ENCODE data around the gene DMWD. TPM values are rescaled to one million over a fixed set of nuclear protein-coding genes. Genes with fewer than 3 reads are reported as not detected.

DMWD gene
- total RNA-seq, 1 experiment from 2014 or later: 64.6 TPM

DNA sequence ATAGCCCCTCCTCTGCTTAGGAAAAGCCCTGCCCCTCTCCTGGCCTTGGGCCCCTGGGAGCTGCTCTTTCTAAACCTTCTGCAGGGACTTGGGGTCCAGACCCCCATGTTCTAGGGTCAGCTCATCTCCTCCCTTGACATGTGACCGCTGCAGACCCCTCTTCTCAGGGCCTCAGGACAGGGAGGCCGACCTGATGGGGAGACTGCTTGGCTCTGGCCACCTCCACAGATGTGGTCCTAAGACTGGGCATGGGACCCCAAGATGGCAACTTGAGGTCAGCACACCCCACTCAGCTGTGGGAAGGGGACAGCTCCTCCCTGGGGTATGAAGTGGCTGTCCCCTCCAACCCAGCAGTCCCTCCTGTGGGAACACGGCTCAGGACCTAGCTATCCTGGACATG lies 19.7 kb downstream of the DMWD start:
- H3K4me1 ChIP-seq (ENCODE audit: control insufficient read depth, insufficient read depth, low read length): peaks cover 19% of the 10 kb centered on the region
- CTCF ChIA-PET: no interaction called here
- TF ChIP-seq, protein P1, sequence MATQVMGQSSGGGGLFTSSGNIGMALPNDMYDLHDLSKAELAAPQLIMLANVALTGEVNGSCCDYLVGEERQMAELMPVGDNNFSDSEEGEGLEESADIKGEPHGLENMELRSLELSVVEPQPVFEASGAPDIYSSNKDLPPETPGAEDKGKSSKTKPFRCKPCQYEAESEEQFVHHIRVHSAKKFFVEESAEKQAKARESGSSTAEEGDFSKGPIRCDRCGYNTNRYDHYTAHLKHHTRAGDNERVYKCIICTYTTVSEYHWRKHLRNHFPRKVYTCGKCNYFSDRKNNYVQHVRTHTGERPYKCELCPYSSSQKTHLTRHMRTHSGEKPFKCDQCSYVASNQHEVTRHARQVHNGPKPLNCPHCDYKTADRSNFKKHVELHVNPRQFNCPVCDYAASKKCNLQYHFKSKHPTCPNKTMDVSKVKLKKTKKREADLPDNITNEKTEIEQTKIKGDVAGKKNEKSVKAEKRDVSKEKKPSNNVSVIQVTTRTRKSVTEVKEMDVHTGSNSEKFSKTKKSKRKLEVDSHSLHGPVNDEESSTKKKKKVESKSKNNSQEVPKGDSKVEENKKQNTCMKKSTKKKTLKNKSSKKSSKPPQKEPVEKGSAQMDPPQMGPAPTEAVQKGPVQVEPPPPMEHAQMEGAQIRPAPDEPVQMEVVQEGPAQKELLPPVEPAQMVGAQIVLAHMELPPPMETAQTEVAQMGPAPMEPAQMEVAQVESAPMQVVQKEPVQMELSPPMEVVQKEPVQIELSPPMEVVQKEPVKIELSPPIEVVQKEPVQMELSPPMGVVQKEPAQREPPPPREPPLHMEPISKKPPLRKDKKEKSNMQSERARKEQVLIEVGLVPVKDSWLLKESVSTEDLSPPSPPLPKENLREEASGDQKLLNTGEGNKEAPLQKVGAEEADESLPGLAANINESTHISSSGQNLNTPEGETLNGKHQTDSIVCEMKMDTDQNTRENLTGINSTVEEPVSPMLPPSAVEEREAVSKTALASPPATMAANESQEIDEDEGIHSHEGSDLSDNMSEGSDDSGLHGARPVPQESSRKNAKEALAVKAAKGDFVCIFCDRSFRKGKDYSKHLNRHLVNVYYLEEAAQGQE (IDR thresholded peaks at IDR 0.05; ENCODE audit: insufficient read depth in 1 of 2, low read depth in 2 of 2, low read length in 1 of 2): no peak
- TF ChIP-seq, protein P2, sequence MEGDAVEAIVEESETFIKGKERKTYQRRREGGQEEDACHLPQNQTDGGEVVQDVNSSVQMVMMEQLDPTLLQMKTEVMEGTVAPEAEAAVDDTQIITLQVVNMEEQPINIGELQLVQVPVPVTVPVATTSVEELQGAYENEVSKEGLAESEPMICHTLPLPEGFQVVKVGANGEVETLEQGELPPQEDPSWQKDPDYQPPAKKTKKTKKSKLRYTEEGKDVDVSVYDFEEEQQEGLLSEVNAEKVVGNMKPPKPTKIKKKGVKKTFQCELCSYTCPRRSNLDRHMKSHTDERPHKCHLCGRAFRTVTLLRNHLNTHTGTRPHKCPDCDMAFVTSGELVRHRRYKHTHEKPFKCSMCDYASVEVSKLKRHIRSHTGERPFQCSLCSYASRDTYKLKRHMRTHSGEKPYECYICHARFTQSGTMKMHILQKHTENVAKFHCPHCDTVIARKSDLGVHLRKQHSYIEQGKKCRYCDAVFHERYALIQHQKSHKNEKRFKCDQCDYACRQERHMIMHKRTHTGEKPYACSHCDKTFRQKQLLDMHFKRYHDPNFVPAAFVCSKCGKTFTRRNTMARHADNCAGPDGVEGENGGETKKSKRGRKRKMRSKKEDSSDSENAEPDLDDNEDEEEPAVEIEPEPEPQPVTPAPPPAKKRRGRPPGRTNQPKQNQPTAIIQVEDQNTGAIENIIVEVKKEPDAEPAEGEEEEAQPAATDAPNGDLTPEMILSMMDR (IDR thresholded peaks at IDR 0.05): no peak
- TF ChIP-seq TCF7L2 (IDR thresholded peaks at IDR 0.05; ENCODE audit: low read depth, low read length) (no peak), POLR2AphosphoS5 (IDR thresholded peaks at IDR 0.05; ENCODE audit: low read depth, low read length) (peak; percentile 25; the same call in 1 of the 2 replicates), SIN3A (IDR thresholded peaks at IDR 0.05; ENCODE audit: borderline replicate concordance, insufficient read depth, low read depth, low read length) (no peak)
- no peaks in the 10 kb centered on the region for H3K27me3 ChIP-seq (ENCODE audit: control insufficient read depth, insufficient read depth, low read length)
- H3K9me3 ChIP-seq (ENCODE audit: control insufficient read depth, insufficient read depth, low read depth, low read length): no peaks in the 10 kb centered on the region
- H3K36me3 ChIP-seq (ENCODE audit: control insufficient read depth, insufficient read depth, low read length): no peaks in the 10 kb centered on the region; the same call in 1 of the 2 replicates
- H3K4me3 ChIP-seq (ENCODE audit: low read depth in 2 of 2, low read length in 2 of 2): no peak overlapping the region
- ATAC-seq (no peak), DNase-seq (ENCODE audit: low read depth, low spot score) (no peak)
- POLR2A ChIA-PET: no interaction called here
- no TSS peak for BruUV-seq (replicated peaks)
- H3K27ac ChIP-seq (ENCODE audit: low read length): 0 out of 2 replicates have a peak overlapping the region, but pooled peaks have one; percentile 54
- intact Hi-C loops (cut with micrococcal nuclease; ENCODE audit: unreplicated experiment) (no loop called here), in situ Hi-C loops (cut with HindIII; ENCODE audit: low pct_unique_long_range_greater_than_20kb, low sequenced_read_pairs) (no loop called here)

DNA sequence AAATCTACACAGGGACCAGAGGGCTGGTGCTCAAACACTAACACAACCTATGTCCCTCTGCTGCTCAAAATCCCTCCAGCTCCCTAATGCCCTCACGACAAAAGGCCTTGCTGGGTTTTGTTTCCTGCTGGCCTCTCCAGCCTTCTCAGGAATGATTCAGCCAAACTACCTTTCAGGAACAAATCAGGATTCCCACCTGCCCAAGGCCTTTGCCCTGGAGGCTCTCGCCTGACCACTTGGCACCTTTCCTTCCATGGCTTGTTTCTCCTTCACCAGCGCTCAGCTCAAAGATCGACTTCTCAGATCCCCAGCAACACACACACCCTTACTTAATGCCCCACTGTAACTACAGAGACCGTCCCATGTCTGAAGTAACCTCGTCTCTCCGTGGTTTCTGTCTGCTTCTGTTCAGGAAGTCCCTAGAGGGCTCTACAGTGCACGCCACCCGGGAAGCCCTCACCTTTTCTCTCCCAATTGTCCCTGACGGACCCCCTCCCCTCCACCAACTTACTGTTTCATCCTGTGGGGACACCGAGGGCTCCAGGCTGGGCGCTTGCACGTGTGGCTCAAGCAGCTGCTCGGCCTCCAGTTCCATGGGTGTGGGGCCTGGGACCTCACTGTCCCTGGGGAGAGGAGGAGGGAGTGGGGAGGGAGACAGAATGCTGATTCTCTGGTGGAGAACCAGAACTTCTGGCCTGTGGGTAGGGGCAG lies 20.4 kb downstream of the DMWD start:
- Histone ChIP-seq H3K4me1 (ENCODE audit: control insufficient read depth, insufficient read depth, low read length) (peaks cover 19% of the 10 kb centered on the region), H3K27ac (ENCODE audit: low read length) (peak overlapping the region; percentile 54; the same call in 1 of the 2 replicates), H3K27me3 (ENCODE audit: control insufficient read depth, insufficient read depth, low read length) (no peaks in the 10 kb centered on the region), H3K36me3 (ENCODE audit: control insufficient read depth, insufficient read depth, low read length) (no peaks in the 10 kb centered on the region; the same call in 1 of the 2 replicates), H3K9me3 (ENCODE audit: control insufficient read depth, insufficient read depth, low read depth, low read length) (no peaks in the 10 kb centered on the region), H3K4me3 (ENCODE audit: low read depth in 2 of 2, low read length in 2 of 2) (no peak overlapping the region)
- TF ChIP-seq, protein P1 (IDR thresholded peaks at IDR 0.05; ENCODE audit: insufficient read depth in 1 of 2, low read depth in 2 of 2, low read length in 1 of 2): no peak
- TF ChIP-seq SIN3A (IDR thresholded peaks at IDR 0.05; ENCODE audit: borderline replicate concordance, insufficient read depth, low read depth, low read length) (no peak), POLR2AphosphoS5 (IDR thresholded peaks at IDR 0.05; ENCODE audit: low read depth, low read length) (no peak), TCF7L2 (IDR thresholded peaks at IDR 0.05; ENCODE audit: low read depth, low read length) (no peak)
- TF ChIP-seq, protein P2 (IDR thresholded peaks at IDR 0.05): no peak
- no peak for ATAC-seq
- intact Hi-C loops (cut with micrococcal nuclease; ENCODE audit: unreplicated experiment): no loop called here
- ChIA-PET CTCF (no interaction called here), POLR2A (no interaction called here)
- in situ Hi-C loops (cut with HindIII; ENCODE audit: low pct_unique_long_range_greater_than_20kb, low sequenced_read_pairs): no loop called here
- DNase-seq (ENCODE audit: low read depth, low spot score): no peak
- no TSS peak for BruUV-seq (replicated peaks)
